HEK293 (cell line): ENCODE results near the gene XPOT.
A peak's percentile ranks its signal among the peaks of the same experiment; 100 is the strongest.
"Not testable (repeated sequence)": the region's sequence is repeated elsewhere in the genome, so short reads cannot be mapped to it uniquely, and the experiment has no call there.

Experiments used
- CTCF ChIA-PET: fragments of 350-600 bp; formaldehyde crosslinking; extraction: SDS; loops from one replicate; lab custom pipeline; 2021; ENCODE audit warnings: antibody characterized with exemption; lab: Yijun Ruan, JAX
- POLR2A ChIA-PET: fragments of 300-600 bp; formaldehyde crosslinking; extraction: SDS; loops from one replicate; lab custom pipeline; 2020; ENCODE audit warnings: antibody characterized with exemption, inconsistent platforms; lab: Yijun Ruan, JAX
- H3K27ac ChIP-seq: fragments of 200-500 bp; sonication (Bioruptor generic); 2 replicates; pipeline ENCODE4 v1.5.1; 2014; ENCODE audit warnings: low read depth, low read length, control low read depth, inconsistent platforms; ENCODE audit errors: extremely low read depth
- H3K36me3 ChIP-seq, 2 experiments: fragments of 200-500 bp in 1 of 2; sonication (Bioruptor generic) in 1 of 2; 1 replicate in 1 of 2; 2 replicates in 1 of 2; pipeline ENCODE4 v1.5.1; 2014 to 2017; ENCODE audit warnings: inconsistent platforms in 2 of 2, low read length in 2 of 2; ENCODE audit not compliant: control insufficient read depth in 2 of 2, insufficient read depth in 1 of 2
- H3K4me1 ChIP-seq: fragments of 200-500 bp; sonication (Bioruptor generic); 2 replicates; pipeline ENCODE4 v1.5.1; 2014; ENCODE audit warnings: mild to moderate bottlenecking, low read length, inconsistent platforms; ENCODE audit not compliant: control insufficient read depth, insufficient read depth
- H3K4me3 ChIP-seq: 2 replicates; pipeline ENCODE4 v1.5.1; 2011; ENCODE audit warnings: low read depth, mild to moderate bottlenecking, control low read depth, low read length, moderate library complexity
- H3K9me3 ChIP-seq: fragments of 200-500 bp; sonication (Bioruptor generic); 2 replicates; pipeline ENCODE4 v1.5.1; 2014; ENCODE audit warnings: low read depth, low read length, inconsistent platforms; ENCODE audit not compliant: control insufficient read depth, insufficient read depth
- FEZF1 ChIP-seq: fragments of 450-650 bp; formaldehyde crosslinking; IDR thresholded peaks from 2 replicates; pipeline ENCODE4 v1.5.1; 2016; ENCODE audit warnings: missing biosample characterization, missing genetic modification characterization
- GLIS2 ChIP-seq: fragments of 450-650 bp; formaldehyde crosslinking; IDR thresholded peaks from 2 replicates; pipeline ENCODE4 v1.5.1; 2016; ENCODE audit warnings: missing biosample characterization, missing genetic modification characterization
- KLF1 ChIP-seq: fragments of 450-650 bp; formaldehyde crosslinking; IDR thresholded peaks from 2 replicates; pipeline ENCODE4 v1.5.1; 2016; ENCODE audit warnings: missing biosample characterization, missing genetic modification characterization
- KLF10 ChIP-seq: fragments of 450-650 bp; IDR thresholded peaks from 2 replicates; pipeline ENCODE4 v1.5.1; 2018; ENCODE audit warnings: missing biosample characterization, mild to moderate bottlenecking, missing genetic modification characterization
- KLF9 ChIP-seq: fragments of 450-650 bp; formaldehyde crosslinking; IDR thresholded peaks from 2 replicates; pipeline ENCODE4 v1.5.1; 2016; ENCODE audit warnings: missing biosample characterization, missing genetic modification characterization, low read depth
- PBX3 ChIP-seq: sonication (generic); formaldehyde crosslinking; IDR thresholded peaks from 2 replicates; pipeline ENCODE4 v1.8.1; 2022; ENCODE audit warnings: mild to moderate bottlenecking, moderate library complexity, missing genetic modification reagents
- SETDB1 ChIP-seq: IDR thresholded peaks from one replicate; pipeline ENCODE4 v1.6.1; 2017; ENCODE audit warnings: mild to moderate bottlenecking, low read length, moderate library complexity, mixed read lengths; ENCODE audit not compliant: insufficient read length
- ZNF19 ChIP-seq: fragments of 450-650 bp; formaldehyde crosslinking; IDR thresholded peaks from 2 replicates; pipeline ENCODE4; 2016; ENCODE audit warnings: missing biosample characterization, missing genetic modification characterization, low read depth
- ZNF394 ChIP-seq: fragments of 450-650 bp; formaldehyde crosslinking; IDR thresholded peaks from 2 replicates; pipeline ENCODE4 v1.5.1; 2016; ENCODE audit warnings: missing biosample characterization, missing genetic modification characterization, mild to moderate bottlenecking, moderate library complexity, borderline replicate concordance
- ZNF518A ChIP-seq: fragments of 450-650 bp; formaldehyde crosslinking; conservative IDR thresholded peaks from 2 replicates; pipeline ENCODE4 v1.5.1; 2016; ENCODE audit warnings: low read depth, missing biosample characterization, missing genetic modification characterization
- ZNF580 ChIP-seq: fragments of 450-650 bp; formaldehyde crosslinking; IDR thresholded peaks from 2 replicates; pipeline ENCODE4 v1.5.1; 2016; ENCODE audit warnings: missing biosample characterization, missing genetic modification characterization
- ZNF660 ChIP-seq: fragments of 450-650 bp; IDR thresholded peaks from 2 replicates; pipeline ENCODE4 v1.5.1; 2018; ENCODE audit warnings: missing biosample characterization, mild to moderate bottlenecking, missing genetic modification characterization
- ZNF785 ChIP-seq: fragments of 450-650 bp; formaldehyde crosslinking; IDR thresholded peaks from 2 replicates; pipeline ENCODE4 v1.5.1; 2016; ENCODE audit warnings: missing biosample characterization, missing genetic modification characterization

Gene XPOT

GRCh38 chr12:64403707-64404469, at the start of gene XPOT (continued):
- no peak for TF ChIP-seq KLF1 (tag by site-specific recombination)
- no peak for TF ChIP-seq FEZF1
- TF ChIP-seq GLIS2 (tag by site-specific recombination), result no peak
- TF ChIP-seq ZNF394 (tag by site-specific recombination), result peak; percentile 38; the same call in 1 of the 2 replicates
- TF ChIP-seq KLF10, result 0 out of 2 replicates have a peak, but pooled peaks have one; percentile 44
- TF ChIP-seq ZNF580 (tag by site-specific recombination), result peak; percentile 39; the same call in 1 of the 2 replicates
- peak; percentile 49; the same call in 1 of the 2 replicates for TF ChIP-seq KLF9
- TF ChIP-seq ZNF785 (tag by site-specific recombination), result 0 out of 2 replicates have a peak, but pooled peaks have one; percentile 26
- peak; percentile 60 for TF ChIP-seq ZNF518A
- peak; percentile 32; the same call in 1 of the 2 replicates for TF ChIP-seq ZNF660
- 0 out of 2 replicates have a peak, but pooled peaks have one; percentile 29 for TF ChIP-seq PBX3 (CRISPR knock-in tag)
- TF ChIP-seq ZNF19 (tag by site-specific recombination), result no peak

GRCh38 chr12:64356209-64356608, 48.0 kb upstream of the XPOT start:
- H3K27ac ChIP-seq, H3K4me1 ChIP-seq, H3K4me3 ChIP-seq, H3K36me3 ChIP-seq, POLR2A ChIA-PET, H3K9me3 ChIP-seq, CTCF ChIA-PET: not testable (repeated sequence)
- TF ChIP-seq SETDB1, result peak; percentile 27

GRCh38 chr12:64361173-64361572, 43.0 kb upstream of the XPOT start:
- CTCF ChIA-PET, H3K36me3 ChIP-seq, H3K4me3 ChIP-seq, H3K9me3 ChIP-seq, H3K4me1 ChIP-seq, H3K27ac ChIP-seq, POLR2A ChIA-PET: not testable (repeated sequence)
